ENCODE measurements around the gene TSNAX. TPM values are rescaled to one million over a fixed set of nuclear protein-coding genes. Genes with fewer than 3 reads are reported as not detected.

TSNAX gene
- polyA plus RNA-seq, 1 experiment = 21.4 TPM

DNA sequence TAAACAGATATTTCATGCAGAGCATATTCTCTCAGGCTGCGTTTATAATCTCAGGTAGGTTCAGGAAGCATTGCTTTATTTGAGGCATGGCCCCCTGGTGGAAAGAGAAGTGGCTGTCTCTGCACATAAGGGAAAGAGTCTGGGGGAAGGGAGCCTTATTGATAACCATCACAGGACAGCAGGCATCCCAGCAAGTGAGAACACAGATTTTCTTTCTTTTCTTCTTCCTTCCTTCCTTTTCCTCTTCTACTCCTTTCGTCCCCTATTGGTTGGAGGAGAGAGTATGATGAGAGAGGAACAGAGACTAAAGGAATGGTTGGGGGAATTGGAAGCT is 21.9 kb downstream of the TSNAX start:
- no peak for DNase-seq (ENCODE audit: low read depth)
- Histone ChIP-seq H3K27me3 (ENCODE audit: control insufficient read depth, insufficient read depth, low read length) (no peaks in the 10 kb centered on the region), H3K36me3 (ENCODE audit: control insufficient read depth, insufficient read depth, low read length) (peaks cover 1% of the 10 kb centered on the region; the same call in 1 of the 2 replicates), H3K4me3 (ENCODE audit: low read depth, low read length) (no peak overlapping the region)
- TF ChIP-seq, protein P1, sequence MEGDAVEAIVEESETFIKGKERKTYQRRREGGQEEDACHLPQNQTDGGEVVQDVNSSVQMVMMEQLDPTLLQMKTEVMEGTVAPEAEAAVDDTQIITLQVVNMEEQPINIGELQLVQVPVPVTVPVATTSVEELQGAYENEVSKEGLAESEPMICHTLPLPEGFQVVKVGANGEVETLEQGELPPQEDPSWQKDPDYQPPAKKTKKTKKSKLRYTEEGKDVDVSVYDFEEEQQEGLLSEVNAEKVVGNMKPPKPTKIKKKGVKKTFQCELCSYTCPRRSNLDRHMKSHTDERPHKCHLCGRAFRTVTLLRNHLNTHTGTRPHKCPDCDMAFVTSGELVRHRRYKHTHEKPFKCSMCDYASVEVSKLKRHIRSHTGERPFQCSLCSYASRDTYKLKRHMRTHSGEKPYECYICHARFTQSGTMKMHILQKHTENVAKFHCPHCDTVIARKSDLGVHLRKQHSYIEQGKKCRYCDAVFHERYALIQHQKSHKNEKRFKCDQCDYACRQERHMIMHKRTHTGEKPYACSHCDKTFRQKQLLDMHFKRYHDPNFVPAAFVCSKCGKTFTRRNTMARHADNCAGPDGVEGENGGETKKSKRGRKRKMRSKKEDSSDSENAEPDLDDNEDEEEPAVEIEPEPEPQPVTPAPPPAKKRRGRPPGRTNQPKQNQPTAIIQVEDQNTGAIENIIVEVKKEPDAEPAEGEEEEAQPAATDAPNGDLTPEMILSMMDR (IDR thresholded peaks at IDR 0.05; ENCODE audit: insufficient read depth, low read depth, low read length) = peak; percentile 37
- ChIA-PET CTCF (no interaction called here), POLR2A (no interaction called here)

DNA sequence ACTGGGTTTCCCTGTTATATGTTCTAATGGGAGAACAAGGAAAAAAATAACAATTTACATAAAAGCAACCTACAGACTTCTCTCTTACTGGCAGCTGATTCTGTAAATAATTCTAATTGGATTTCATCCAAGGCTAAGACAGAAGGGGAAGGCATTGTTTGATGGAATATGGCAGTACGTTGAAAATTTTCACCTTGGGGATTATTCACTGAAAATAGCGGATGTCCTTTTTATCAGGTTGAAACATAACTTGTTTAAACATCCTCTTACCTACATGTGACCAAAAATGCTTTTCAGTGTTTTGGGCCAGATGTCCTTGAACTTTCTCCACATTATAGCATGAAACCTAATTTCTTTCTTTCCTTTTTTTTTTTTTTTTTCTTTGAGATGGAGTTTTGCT is 24.9 kb downstream of the TSNAX start:
- POLR2A ChIA-PET = no interaction called here
- peaks cover 1% of the 10 kb centered on the region; the same call in 1 of the 2 replicates for H3K36me3 ChIP-seq (ENCODE audit: control insufficient read depth, insufficient read depth, low read length)
- TF ChIP-seq, protein P1 (IDR thresholded peaks at IDR 0.05; ENCODE audit: insufficient read depth, low read depth, low read length) = no peak
- CTCF ChIA-PET = no interaction called here
- DNase-seq (ENCODE audit: low read depth) = no peak
- no peak overlapping the region for H3K4me3 ChIP-seq (ENCODE audit: low read depth, low read length)
- no peaks in the 10 kb centered on the region for H3K27me3 ChIP-seq (ENCODE audit: control insufficient read depth, insufficient read depth, low read length)

DNA sequence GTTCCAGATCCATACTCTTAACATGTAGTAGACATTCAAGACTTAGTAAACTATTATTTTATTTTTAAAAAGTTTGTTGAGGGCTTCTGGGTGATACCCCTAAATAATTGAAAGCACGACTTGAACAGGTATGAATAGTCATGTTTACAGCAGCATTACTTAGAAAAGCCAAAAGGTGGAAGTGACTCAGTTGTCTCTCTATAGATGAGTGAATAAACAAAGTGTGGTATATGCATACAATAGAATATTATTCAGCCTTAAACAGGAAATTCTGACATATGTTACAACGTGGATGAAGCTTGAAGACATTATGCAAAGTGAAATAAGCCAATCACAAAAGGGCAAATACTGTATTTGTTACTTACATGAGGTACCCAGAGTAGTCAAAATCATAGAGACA is 26.5 kb downstream of the TSNAX start:
- TF ChIP-seq, protein P1 (IDR thresholded peaks at IDR 0.05; ENCODE audit: insufficient read depth, low read depth, low read length) = no peak
- no peak for DNase-seq (ENCODE audit: low read depth)
- ChIA-PET CTCF (interaction anchor here (0.6 kb wide), 1 partner anchor 1193 kb away, joined by 3 read pairs; no protein-coding TSS in a partner anchor), POLR2A (no interaction called here)
- no peaks in the 10 kb centered on the region for H3K27me3 ChIP-seq (ENCODE audit: control insufficient read depth, insufficient read depth, low read length)
- H3K4me3 ChIP-seq (ENCODE audit: low read depth, low read length) = no peak overlapping the region
- peaks cover 1% of the 10 kb centered on the region; the same call in 1 of the 2 replicates for H3K36me3 ChIP-seq (ENCODE audit: control insufficient read depth, insufficient read depth, low read length)

DNA sequence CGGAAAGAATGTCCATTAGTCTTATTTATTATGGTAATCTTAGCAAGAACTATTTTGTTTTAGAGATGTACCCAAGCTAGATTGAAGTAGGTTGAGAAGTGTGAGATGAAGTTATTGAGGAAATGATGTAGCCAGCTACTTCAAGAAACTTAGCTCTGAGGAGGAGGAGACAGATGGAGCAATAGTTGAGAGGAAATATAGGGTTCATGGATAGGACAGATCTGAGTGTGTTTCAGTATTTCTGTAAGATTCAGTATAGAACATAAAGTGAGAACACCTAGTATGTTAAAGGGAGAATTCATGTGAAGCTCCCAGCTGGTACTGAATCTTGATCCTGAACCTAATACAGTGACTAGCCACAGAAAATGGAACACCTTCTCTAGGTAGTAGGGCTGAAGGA is 28.9 kb downstream of the TSNAX start:
- Histone ChIP-seq H3K4me3 (ENCODE audit: low read depth, low read length) (no peak overlapping the region), H3K27me3 (ENCODE audit: control insufficient read depth, insufficient read depth, low read length) (no peaks in the 10 kb centered on the region), H3K36me3 (ENCODE audit: control insufficient read depth, insufficient read depth, low read length) (no peaks in the 10 kb centered on the region)
- POLR2A ChIA-PET = interaction anchor here (0.6 kb wide), 1 partner anchor 40 kb away, joined by 5 read pairs; no protein-coding TSS in a partner anchor
- TF ChIP-seq, protein P1 (IDR thresholded peaks at IDR 0.05; ENCODE audit: insufficient read depth, low read depth, low read length) = no peak
- CTCF ChIA-PET = interaction anchor here (0.9 to 1.6 kb wide), 2 partner anchors 11 to 203 kb away, joined by 3 read pairs; no protein-coding TSS in a partner anchor
- no peak for DNase-seq (ENCODE audit: low read depth)

DNA sequence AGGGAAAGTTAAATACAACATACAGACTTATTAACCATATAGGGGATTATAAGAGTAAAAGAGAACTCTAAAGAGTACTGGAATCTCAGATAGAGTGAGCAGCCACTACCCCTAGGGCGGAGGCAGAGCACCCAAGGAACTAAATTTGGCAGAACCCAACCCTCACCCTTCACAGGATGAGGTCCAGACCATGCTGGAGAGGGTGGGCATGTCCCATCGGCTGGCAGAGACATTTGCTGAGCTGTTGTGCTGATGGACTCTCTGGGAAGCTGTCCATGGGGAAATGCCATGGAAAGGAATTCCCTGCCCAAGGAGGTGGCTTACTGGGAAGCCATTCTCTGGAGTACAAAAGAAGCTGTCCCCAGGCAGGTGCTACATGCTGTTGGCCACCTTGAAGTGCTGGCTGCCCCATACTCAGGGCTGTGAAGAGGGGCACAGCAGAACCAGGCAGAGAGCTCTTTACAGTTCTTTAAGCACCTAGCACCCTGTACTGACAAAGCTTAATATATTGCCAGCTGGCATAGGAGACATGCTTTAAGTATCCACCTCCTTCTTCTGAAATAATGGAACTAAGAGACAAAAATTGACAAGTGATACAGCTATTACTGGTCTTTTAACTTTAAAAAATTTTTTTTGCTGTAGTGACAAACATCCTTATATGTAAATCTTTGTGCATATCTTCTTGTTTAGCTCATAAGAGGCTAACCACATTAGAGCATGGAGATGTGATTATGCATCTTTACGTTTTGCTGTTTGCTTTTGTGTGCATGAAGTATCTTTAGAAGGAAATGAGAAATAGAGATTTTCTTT is 29.6 kb downstream of the TSNAX start:
- Histone ChIP-seq H3K27me3 (ENCODE audit: control insufficient read depth, insufficient read depth, low read length) (no peaks in the 10 kb centered on the region), H3K4me3 (ENCODE audit: low read depth, low read length) (no peak overlapping the region), H3K36me3 (ENCODE audit: control insufficient read depth, insufficient read depth, low read length) (no peaks in the 10 kb centered on the region)
- ChIA-PET CTCF (interaction anchor here (0.6 to 1.6 kb wide), 3 partner anchors 12 to 203 kb away, joined by 3 read pairs; no protein-coding TSS in a partner anchor), POLR2A (no interaction called here)
- TF ChIP-seq, protein P1 (IDR thresholded peaks at IDR 0.05; ENCODE audit: insufficient read depth, low read depth, low read length) = no peak
- no peak for DNase-seq (ENCODE audit: low read depth)
